GM12872 (cell line): ENCODE measurements around the gene ZFR2.

ENCODE experiments used
- TF ChIP-seq, protein P1 (sequence below): IDR thresholded peaks from 3 replicates; pipeline ENCODE4 v1.5.1; 2011; ENCODE audit warnings: low read depth, mild to moderate bottlenecking, low read length, moderate library complexity; ENCODE audit not compliant: insufficient read depth

Gene ZFR2

DNA sequence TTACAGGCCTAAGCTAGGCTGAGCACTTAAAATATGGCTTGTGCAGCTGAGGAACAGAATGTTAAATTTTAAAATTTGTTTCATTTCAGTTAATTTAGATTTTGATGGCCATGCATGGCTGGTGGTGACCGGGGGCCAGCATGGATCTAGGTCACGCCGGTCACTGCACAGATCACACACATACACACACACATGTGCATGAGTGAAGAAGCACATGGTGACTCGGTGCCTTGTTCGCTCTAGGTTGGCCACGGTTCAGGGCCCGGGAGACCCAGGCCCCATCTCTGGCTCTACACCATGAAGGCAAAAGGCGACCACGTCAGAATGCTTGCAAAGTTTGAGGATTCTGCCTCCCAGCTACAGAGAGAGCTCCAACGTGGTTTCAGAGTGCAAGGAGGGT is 28.0 kb downstream of the ZFR2 start:
- TF ChIP-seq, protein P1, sequence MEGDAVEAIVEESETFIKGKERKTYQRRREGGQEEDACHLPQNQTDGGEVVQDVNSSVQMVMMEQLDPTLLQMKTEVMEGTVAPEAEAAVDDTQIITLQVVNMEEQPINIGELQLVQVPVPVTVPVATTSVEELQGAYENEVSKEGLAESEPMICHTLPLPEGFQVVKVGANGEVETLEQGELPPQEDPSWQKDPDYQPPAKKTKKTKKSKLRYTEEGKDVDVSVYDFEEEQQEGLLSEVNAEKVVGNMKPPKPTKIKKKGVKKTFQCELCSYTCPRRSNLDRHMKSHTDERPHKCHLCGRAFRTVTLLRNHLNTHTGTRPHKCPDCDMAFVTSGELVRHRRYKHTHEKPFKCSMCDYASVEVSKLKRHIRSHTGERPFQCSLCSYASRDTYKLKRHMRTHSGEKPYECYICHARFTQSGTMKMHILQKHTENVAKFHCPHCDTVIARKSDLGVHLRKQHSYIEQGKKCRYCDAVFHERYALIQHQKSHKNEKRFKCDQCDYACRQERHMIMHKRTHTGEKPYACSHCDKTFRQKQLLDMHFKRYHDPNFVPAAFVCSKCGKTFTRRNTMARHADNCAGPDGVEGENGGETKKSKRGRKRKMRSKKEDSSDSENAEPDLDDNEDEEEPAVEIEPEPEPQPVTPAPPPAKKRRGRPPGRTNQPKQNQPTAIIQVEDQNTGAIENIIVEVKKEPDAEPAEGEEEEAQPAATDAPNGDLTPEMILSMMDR: no peak

DNA sequence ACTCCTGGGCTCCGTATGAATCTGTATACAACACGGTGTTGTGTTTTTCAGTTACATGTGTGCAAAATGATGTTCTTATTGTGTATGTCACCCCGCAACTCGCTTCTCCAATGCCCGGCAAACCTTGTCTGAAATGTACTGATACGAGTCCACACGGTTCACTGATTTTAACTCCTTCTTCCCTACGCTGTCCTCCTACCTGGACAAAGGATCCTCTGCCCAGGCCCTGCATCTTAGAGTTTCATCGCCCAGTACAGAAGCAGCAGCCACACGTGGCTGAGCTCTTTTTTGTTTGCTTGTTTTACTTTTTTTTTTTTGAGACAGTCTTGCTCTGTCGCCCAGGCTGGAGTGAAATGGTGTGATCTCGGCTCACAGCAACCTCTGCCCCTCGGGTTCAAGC is 28.9 kb downstream of the ZFR2 start:
- TF ChIP-seq, protein P1: no peak

DNA sequence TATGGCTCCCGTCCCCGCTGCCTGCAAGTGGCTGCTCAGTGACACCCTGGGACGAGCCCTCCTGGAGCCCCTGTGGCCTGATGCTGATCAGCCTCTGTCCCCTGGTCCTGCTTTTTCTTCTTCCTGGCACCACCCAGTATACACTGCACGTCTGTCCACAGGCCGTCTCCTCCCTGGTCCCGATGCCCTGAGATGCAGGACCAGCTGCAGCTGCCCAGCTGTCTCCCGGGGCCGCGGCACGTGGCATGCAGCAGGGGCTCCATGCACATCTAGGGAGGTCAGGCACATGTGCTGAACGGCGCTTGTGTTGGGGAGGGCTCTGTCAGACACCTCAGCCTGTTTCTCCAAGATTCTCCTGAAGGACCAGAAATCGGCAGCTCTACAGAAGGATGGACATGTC is 30.2 kb downstream of the ZFR2 start:
- TF ChIP-seq, protein P1: no peak

DNA sequence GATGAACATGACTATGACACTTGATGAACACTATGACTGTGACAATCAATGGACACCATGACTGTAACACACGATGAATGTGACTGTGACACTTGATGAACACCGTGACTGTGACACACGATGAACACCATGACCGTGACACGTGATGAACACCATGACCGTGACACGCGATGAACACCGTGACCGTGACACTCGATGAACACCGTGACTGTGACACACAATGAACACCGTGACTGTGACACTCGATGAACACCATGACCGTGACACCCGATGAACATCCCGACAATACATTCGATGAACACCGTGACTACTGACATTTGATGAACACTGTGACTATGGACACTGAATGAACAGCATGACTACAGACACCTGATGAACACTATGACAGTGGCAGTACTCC is 30.9 kb downstream of the ZFR2 start:
- TF ChIP-seq, protein P1: no peak

DNA sequence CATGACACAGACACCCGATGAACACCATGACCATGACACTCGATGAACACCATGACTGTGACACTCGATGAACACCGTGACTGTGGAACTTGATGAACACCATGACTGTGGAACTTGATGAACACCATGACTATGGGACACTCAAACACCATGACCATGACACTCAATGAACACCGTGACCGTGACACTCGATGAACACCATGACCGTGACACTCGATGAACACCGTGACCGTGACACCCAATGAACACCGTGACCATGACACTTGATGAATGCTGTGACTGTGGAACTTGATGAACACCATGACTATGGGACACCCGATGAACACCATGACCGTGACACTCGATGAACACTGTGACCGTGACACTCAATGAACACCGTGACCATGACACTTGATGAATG is 31.5 kb downstream of the ZFR2 start:
- TF ChIP-seq, protein P1: no peak

DNA sequence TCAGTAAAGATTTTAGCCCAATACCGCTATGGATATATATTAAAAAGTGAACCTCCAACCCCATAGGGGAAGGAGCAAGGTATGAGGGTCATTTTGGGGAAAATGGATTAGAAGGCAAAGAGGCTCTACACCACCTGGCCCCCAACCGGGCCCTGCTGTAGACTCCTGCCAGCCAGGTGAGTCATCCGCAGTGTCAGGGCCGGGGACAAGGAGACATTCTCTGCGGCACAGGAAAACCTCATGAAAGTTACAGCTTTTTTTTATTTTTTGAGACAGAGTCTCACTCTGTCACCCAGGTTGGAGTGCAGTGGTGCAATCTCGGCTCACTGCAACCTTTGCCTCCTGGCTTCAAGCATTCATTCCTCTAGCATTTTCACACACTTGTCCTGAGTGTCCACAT is 32.0 kb downstream of the ZFR2 start:
- TF ChIP-seq, protein P1: no peak

DNA sequence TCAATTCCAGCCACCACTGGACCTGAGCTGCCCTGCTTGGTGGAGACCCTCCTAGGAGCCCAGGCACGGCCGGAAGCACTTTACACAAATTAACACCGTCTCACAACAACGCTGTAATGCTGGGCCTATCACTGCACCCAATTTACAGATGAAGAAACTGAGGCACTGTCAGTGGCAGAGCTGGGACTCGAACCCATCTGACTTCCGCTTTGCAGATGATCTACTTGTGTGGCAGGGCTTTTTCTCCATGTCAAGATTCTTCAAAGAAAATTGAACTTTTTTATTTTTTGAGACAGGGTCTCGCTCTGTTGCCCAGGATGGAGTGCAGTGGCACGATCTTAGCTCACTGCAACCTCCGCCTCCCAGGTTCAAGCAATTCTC is 33.8 kb downstream of the ZFR2 start:
- TF ChIP-seq, protein P1: no peak

DNA sequence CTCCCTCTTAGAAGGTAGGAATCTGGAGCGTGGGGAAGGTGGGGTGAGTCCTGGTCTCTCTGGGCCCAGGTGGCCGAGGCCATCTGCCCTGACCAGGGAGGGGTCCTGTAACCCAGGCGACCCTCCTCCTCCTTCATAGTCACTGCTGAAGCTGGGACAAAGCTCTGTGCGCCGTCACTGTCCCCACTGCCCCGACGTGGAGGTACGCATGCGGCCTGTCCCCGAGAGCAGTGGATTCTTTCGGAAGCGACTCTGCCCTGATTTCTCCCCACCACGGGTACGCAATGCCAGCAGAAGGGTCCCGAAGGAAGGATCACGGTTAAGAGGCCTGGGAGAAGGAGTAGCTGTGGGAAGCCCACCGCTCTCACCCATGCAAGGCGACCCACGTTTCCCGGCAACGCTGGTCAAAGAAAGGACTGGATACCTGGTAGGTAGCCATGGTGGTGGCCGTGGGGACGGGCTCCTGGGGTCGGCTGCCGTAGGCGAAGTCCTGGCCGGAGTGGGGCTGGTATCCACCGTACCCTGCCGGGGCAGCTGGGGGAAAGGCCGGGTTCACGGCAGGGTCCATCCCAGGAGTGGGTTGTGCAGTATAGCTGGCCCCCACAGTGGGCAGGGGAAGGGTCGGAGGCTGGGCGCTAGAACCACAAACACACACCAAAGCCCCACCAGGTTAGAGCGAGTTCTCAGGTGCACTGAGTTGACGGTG is 34.3 kb downstream of the ZFR2 start:
- TF ChIP-seq, protein P1: no peak
